Ectodermal cell (in vitro differentiated cells): ENCODE measurements around the gene RAMP1.

Experiments
- H3K27ac ChIP-seq: 2 replicates; pipeline ENCODE4 v1.7.0; 2013; ENCODE audit warnings: mild to moderate bottlenecking, low read depth, low read length; ENCODE audit not compliant: insufficient read depth, poor library complexity, severe bottlenecking
- H3K27me3 ChIP-seq: 2 replicates; pipeline ENCODE4 v1.7.0; 2013; ENCODE audit warnings: mild to moderate bottlenecking, low read length; ENCODE audit not compliant: insufficient read depth, control insufficient read depth, poor library complexity, severe bottlenecking
- H3K36me3 ChIP-seq: one replicate; pipeline ENCODE4 v1.7.0; 2013; ENCODE audit warnings: low read length; ENCODE audit not compliant: control insufficient read depth, insufficient read depth
- H3K4me1 ChIP-seq: one replicate; pipeline ENCODE4 v1.7.0; 2013; ENCODE audit warnings: low read length; ENCODE audit not compliant: control insufficient read depth, insufficient read depth
- H3K4me3 ChIP-seq: 2 replicates; pipeline ENCODE4 v1.7.0; 2013; ENCODE audit warnings: low read depth, low read length, control low read depth; ENCODE audit not compliant: insufficient read depth
- H3K9me3 ChIP-seq: 2 replicates; pipeline ENCODE4 v1.7.0; 2013; ENCODE audit warnings: mild to moderate bottlenecking, low read length, moderate library complexity; ENCODE audit not compliant: control insufficient read depth
- WGBS, 2 experiments: methylation state at CpG; one replicate each; pipeline ENCODE4 v1.1.7; 2013; ENCODE audit warnings: missing lambda C conversion rate in 2 of 2; 5-methylcytosine and 5-hydroxymethylcytosine counted together

The RAMP1 gene

DNA sequence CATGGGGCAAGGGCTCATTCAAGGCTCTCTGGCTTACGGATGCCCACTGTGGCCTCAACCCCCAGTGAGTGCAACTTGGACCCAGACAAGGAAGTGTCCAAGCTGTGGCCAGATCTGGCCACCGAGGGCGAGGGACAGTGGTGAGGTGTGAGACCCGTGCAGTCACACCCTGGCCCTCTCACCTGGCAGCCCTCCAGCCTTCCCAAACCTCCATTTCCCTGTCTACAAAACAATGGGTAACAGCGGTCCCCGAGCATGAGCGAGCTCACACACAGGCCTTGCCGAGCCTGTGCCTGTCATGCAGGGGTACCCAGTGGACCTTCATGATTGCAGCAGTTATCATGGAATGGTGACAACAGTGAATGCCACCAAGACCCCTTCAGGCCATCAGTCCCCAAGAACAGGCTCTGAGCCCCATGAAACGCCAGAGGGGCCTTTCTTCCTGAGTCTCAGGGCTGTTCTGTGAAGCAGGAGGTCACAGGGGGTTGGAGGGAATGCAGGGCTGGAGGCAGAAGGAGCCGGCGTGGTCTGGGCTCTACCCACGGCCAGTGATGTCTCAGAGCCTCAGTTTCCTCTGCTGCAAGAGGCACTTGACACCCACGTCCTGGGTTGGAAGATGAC lies 49.8 kb downstream of the RAMP1 start:
- no peaks in the 10 kb centered on the region for H3K36me3 ChIP-seq
- H3K9me3 ChIP-seq: no peaks in the 10 kb centered on the region
- no peaks in the 10 kb centered on the region for H3K27me3 ChIP-seq
- H3K4me1 ChIP-seq: no peaks in the 10 kb centered on the region
- H3K27ac ChIP-seq: no peak overlapping the region
- WGBS, 2 experiments: 93 to 94% methylated on average over 13 of the region's 13 CpGs
- no peak overlapping the region for H3K4me3 ChIP-seq

DNA sequence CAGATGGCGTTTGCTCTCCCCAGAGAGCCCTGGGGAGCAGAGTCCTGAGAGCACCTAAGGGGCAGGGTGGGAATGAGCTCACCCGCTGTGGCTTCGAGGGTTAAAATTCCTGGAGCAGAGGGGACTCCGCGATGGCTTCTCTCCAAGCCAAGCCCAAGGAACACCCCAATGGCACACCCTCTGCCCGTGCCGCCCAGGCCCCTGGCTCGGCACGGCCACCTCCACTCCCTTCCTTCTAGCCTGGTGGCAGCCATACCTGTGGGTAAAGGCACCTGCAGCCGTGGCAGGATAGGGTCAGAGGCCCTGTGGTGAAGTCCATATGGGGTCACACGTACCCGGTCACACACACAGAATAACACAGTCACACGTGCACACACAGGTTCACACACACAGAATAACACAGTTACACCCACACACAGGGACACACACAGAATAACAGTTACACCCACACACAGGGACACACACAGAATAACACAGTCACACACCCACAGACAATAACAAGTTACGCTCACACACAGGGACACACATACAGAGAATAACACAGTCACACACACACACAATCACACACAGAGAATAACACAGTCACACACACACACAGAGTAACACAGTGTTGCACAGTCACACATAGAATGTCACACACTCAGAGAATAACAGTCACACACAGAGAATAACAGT lies 50.5 kb downstream of the RAMP1 start:
- Histone ChIP-seq H3K27me3 (no peaks in the 10 kb centered on the region), H3K36me3 (no peaks in the 10 kb centered on the region), H3K4me3 (no peak overlapping the region), H3K9me3 (no peaks in the 10 kb centered on the region), H3K27ac (no peak overlapping the region), H3K4me1 (no peaks in the 10 kb centered on the region)
- WGBS, 2 experiments: 89 to 92% methylated on average over 14 of the region's 14 CpGs

DNA sequence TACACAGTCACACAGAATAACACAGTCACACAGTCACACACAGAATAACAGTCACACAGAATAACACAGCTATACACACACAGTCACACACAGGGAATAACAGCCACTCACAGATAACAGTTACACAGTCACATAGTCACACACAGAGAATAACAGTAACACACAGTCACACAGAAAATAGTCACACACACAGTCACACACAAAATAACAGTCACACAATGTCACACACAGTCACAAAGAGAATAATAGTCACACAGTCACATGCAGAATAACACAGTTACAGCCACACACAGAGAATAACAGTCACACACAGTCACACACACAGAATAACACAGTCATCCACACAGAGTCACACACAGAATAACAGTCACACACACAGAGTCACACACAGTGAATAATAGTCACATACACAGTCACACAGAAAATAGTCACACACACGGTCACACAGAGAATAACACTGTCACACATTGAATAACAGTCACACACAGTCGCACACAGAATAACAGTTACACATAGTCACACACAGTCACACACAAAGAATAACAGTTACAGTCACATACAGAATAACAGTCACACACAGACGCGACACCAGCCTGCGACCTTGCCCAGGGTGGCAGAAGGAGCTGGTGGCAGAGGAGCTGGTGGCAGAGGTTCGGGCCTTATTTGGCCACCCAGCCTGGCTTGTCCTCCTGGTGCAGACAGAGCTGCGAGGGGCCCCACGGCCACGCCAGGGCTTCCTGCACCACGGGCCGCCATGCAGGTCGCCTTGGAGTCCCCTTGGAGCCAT lies 51.3 kb downstream of the RAMP1 start:
- Histone ChIP-seq H3K9me3 (no peaks in the 10 kb centered on the region), H3K36me3 (no peaks in the 10 kb centered on the region), H3K27ac (no peak overlapping the region), H3K4me1 (no peaks in the 10 kb centered on the region), H3K4me3 (no peak overlapping the region), H3K27me3 (no peaks in the 10 kb centered on the region)
- 93% methylated on average over 12 of the region's 12 CpGs for WGBS, 2 experiments

DNA sequence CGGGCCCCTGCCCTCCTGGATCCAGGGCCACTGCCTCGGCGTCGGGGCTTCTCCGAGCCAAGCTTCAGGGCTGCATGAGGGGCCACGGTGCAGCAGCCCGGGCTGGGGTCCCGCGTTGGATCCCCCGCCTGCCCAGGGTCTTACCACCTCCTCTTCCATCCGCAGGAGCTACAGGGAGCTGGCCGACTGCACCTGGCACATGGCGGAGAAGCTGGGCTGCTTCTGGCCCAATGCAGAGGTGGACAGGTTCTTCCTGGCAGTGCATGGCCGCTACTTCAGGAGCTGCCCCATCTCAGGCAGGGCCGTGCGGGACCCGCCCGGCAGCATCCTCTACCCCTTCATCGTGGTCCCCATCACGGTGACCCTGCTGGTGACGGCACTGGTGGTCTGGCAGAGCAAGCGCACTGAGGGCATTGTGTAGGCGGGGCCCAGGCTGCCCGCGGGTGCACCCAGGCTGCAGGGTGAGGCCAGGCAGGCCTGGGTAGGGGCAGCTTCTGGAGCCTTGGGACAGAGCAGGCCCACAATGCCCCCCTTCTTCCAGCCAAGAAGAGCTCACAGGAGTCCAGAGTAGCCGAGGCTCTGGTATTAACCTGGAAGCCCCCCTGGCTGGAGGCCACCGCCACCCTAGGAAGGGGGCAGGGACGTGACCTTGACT lies 52.1 kb downstream of the RAMP1 start:
- no peaks in the 10 kb centered on the region for H3K36me3 ChIP-seq
- no peaks in the 10 kb centered on the region for H3K27me3 ChIP-seq
- no peaks in the 10 kb centered on the region for H3K9me3 ChIP-seq
- no peaks in the 10 kb centered on the region for H3K4me1 ChIP-seq
- WGBS, 2 experiments: 95% methylated on average over 28 of the region's 28 CpGs
- no peak overlapping the region for H3K27ac ChIP-seq
- no peak overlapping the region for H3K4me3 ChIP-seq

GRCh38 chr2:237912271-237913192 lies 53.1 kb downstream of the RAMP1 start:
- WGBS, 2 experiments: 87 to 90% methylated on average over 28 of the region's 28 CpGs
- Histone ChIP-seq H3K36me3 (no peaks in the 10 kb centered on the region), H3K4me3 (no peak overlapping the region), H3K27me3 (no peaks in the 10 kb centered on the region), H3K4me1 (no peaks in the 10 kb centered on the region), H3K27ac (no peak overlapping the region), H3K9me3 (no peaks in the 10 kb centered on the region)

GRCh38 chr2:237913193-237913917 lies 53.9 kb downstream of the RAMP1 start:
- 92 to 93% methylated on average over 26 of the region's 26 CpGs for WGBS, 2 experiments
- H3K27me3 ChIP-seq: no peaks in the 10 kb centered on the region
- H3K4me1 ChIP-seq: no peaks in the 10 kb centered on the region

DNA sequence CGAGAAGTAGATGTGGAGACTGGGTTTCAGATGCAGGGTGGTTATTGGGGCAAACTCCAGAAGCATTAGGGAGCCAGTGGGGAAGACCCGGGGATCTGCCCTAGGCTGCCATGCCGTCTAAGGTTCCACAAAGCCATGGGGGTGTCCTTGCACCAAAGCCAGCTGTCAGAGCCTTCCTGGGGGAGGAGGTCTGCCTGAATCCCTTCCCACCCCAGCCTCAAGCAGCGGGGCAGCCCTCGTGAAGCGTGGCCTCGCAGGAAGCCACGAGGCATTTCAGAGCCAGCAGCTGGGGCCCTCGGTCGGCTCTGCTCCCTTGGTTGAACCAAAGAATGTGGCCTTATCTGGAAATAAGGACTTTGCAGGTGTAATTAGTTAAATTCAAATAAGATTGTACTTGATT lies 56.2 kb downstream of the RAMP1 start:
- Histone ChIP-seq H3K36me3 (no peaks in the 10 kb centered on the region), H3K27ac (no peak overlapping the region), H3K4me1 (no peaks in the 10 kb centered on the region), H3K27me3 (no peaks in the 10 kb centered on the region), H3K9me3 (no peaks in the 10 kb centered on the region), H3K4me3 (no peak overlapping the region)
- WGBS, 2 experiments: 90 to 91% methylated on average over 10 of the region's 10 CpGs

More at GRCh38 chr2:237913193-237913917, 53.9 kb downstream of the RAMP1 start:
- Histone ChIP-seq H3K36me3 (no peaks in the 10 kb centered on the region), H3K27ac (no peak overlapping the region), H3K4me3 (no peak overlapping the region), H3K9me3 (no peaks in the 10 kb centered on the region)

DNA sequence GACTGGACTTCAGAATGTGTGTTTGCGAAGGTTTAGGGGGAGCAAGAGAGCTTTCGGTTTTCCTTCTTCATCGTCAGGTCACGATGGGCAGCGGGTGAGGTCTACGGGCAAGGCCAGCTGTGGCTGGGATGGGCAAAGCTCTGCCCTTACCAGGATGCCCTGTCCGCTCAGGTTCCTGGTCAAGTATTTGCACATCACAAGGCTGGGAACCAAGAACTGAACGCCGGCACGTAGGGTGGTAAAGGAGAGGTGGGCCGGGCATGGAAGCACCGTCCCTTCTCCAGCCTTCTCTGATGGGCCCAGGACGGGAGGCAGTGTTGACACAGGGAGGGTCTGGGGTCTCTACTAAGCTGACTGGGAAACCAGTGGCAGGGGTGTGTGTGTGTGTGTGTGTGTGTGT lies 56.9 kb downstream of the RAMP1 start:
- 95 to 97% methylated on average over 13 of the region's 13 CpGs for WGBS, 2 experiments
- no peaks in the 10 kb centered on the region for H3K27me3 ChIP-seq

DNA sequence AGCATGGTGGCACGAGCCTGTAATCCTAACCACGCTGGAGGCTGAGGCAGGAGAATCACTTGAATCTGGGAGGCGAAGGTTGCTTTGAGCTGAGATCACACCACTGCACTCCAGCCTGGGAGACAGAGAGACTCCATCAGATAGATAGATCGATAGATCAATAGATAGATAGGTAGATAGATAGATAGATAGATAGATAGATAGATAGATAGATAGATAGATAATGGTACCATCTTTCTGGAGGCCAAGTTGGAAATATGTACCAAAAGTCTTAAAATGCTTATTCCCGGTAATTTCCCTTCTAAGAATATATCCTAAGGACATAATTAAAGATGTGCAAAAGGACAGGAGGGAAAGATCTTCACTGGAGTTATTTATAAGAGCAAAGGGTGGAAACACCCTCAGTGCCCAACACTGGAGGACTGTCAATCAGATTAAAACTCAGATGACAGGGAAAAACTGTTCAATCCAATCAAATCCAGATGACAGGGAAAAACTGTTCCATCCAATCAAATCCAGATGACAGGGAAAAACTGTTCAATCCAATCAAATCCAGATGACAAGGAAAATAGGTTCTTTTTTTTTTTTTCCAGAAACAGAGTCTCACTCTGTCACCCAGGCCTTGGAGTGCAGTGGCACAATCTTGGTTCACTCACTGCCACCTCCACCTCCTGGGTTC lies 58.4 kb downstream of the RAMP1 start:
- Histone ChIP-seq H3K27ac (no peak overlapping the region), H3K4me3 (no peak overlapping the region), H3K36me3 (no peaks in the 10 kb centered on the region), H3K4me1 (no peaks in the 10 kb centered on the region), H3K9me3 (no peaks in the 10 kb centered on the region), H3K27me3 (peaks cover 6% of the 10 kb centered on the region)
- WGBS, 2 experiments: 92 to 95% methylated on average over 5 of the region's 5 CpGs

More for the DNA sequence above, 56.9 kb downstream of the RAMP1 start:
- Histone ChIP-seq H3K9me3 (no peaks in the 10 kb centered on the region), H3K4me1 (no peaks in the 10 kb centered on the region), H3K36me3 (no peaks in the 10 kb centered on the region), H3K27ac (no peak overlapping the region), H3K4me3 (no peak overlapping the region)
